GM12878 (cell line): Measurements from ENCODE around the gene PLA2G4C. TPM values are rescaled to one million over a fixed set of nuclear protein-coding genes. Genes with fewer than 3 reads are reported as not detected.

ENCODE experiments used
- ATAC-seq: fragments of 200-7000 bp; cut with Tn5 transposase; 3 replicates; pipeline ENCODE4 v1.9.1; 2020; ENCODE audit warnings: mild to moderate bottlenecking, moderate library complexity
- BruUV-seq: library from RNA; stranded (reverse); fragments of 400-500 nt; replicated peaks from 2 replicates; lab custom pipeline; 2021; lab: Mats Ljungman, UMichigan
- CTCF ChIA-PET: fragments of 300-600 bp; sonication (Branson Sonifier 250); formaldehyde crosslinking; extraction: SDS; loops from one replicate; lab custom pipeline; 2021; ENCODE audit warnings: inconsistent platforms; lab: Yijun Ruan, JAX
- POLR2A ChIA-PET: fragments of 350-600 bp; formaldehyde crosslinking; extraction: SDS; loops from one replicate; lab custom pipeline; 2021; ENCODE audit warnings: inconsistent platforms; lab: Charles Lee
- RAD21 ChIA-PET: fragments of 300-600 bp; sonication (Branson Sonifier 250); formaldehyde crosslinking; loops from one replicate; lab custom pipeline; 2023; ENCODE audit warnings: antibody characterized with exemption; ENCODE audit not compliant: unreplicated experiment; lab: Charles Lee
- SMC1A ChIA-PET: fragments of 300-600 bp; sonication (Branson Sonifier 250); formaldehyde crosslinking; loops from one replicate; lab custom pipeline; 2023; ENCODE audit not compliant: unreplicated experiment, uncharacterized antibody; lab: Charles Lee
- DNase-seq: peaks from one replicate; pipeline ENCODE4 v3.0.0-alpha.2; 2011; ENCODE audit warnings: low read depth, low spot score
- FAIRE-seq: peaks from 3 replicates; lab custom pipeline; 2011; peaks lifted over from hg19 to GRCh38; lab: Jason Lieb, UNC
- H2AFZ ChIP-seq: 2 replicates; pipeline ENCODE4 v1.6.0; 2011; ENCODE audit warnings: low read depth, low read length, control low read depth; ENCODE audit not compliant: control insufficient read depth
- H3K27ac ChIP-seq: 2 replicates; pipeline ENCODE4 v1.5.1; 2011; ENCODE audit warnings: control low read depth; ENCODE audit not compliant: control insufficient read depth, insufficient read depth
- H3K27me3 ChIP-seq, 2 experiments: replicated peaks in 1 of 2; 2 replicates each; pipeline versions ENCODE4 v1.6.0 to v1.6.1; 2011; ENCODE audit warnings: low read length in 1 of 2; ENCODE audit not compliant: control insufficient read depth in 2 of 2, insufficient read depth in 2 of 2
- H3K36me3 ChIP-seq, 2 experiments: 2 replicates each; pipeline ENCODE4 v1.5.1; 2011; ENCODE audit warnings: low read length in 1 of 2; ENCODE audit not compliant: control insufficient read depth in 2 of 2, insufficient read depth in 2 of 2
- H3K4me1 ChIP-seq: 2 replicates; pipeline ENCODE4 v1.6.1; 2011; ENCODE audit warnings: mild to moderate bottlenecking, low read length, moderate library complexity, mixed read lengths; ENCODE audit not compliant: control insufficient read depth, insufficient read depth
- H3K4me2 ChIP-seq: 2 replicates; pipeline ENCODE4 v1.6.0; 2011; ENCODE audit warnings: control low read depth; ENCODE audit not compliant: control insufficient read depth, insufficient read depth
- H3K4me3 ChIP-seq: fragments of 200-600 bp; sonication (generic); 2 replicates; pipeline ENCODE4 v1.5.1; 2016
- H3K79me2 ChIP-seq: 2 replicates; pipeline ENCODE4 v1.6.0; 2011; ENCODE audit warnings: low read length; ENCODE audit not compliant: control insufficient read depth, insufficient read depth
- H3K9ac ChIP-seq: 2 replicates; pipeline ENCODE4 v1.8.0; 2011; ENCODE audit warnings: low read length, control low read depth, mixed read lengths; ENCODE audit not compliant: control insufficient read depth, insufficient read depth
- H3K9me3 ChIP-seq: replicated peaks from 3 replicates; pipeline ENCODE4 v1.5.1; 2011; ENCODE audit warnings: mild to moderate bottlenecking, low read length; ENCODE audit not compliant: control insufficient read depth, insufficient read depth
- H4K20me1 ChIP-seq: 2 replicates; pipeline ENCODE4 v1.6.0; 2011; ENCODE audit not compliant: control insufficient read depth, insufficient read depth
- ASH2L ChIP-seq: fragments of 300-600, 200-600 bp; sonication (generic); IDR thresholded peaks from 2 replicates; pipeline ENCODE4 v1.6.1; 2017; ENCODE audit warnings: low read depth, mild to moderate bottlenecking, borderline replicate concordance
- JUND ChIP-seq: IDR thresholded peaks from 2 replicates; pipeline ENCODE4 v1.6.1; 2012; ENCODE audit warnings: low read depth, mild to moderate bottlenecking, low read length, improper control_type of control experiment, moderate library complexity
- POLR2A ChIP-seq: IDR thresholded peaks from 2 replicates; pipeline ENCODE4 v1.6.1; 2011; ENCODE audit warnings: low read depth, mild to moderate bottlenecking, low read length
- PRDM15 ChIP-seq: fragments of 450-650 bp; formaldehyde crosslinking; IDR thresholded peaks from 2 replicates; pipeline ENCODE4 v1.4.0; 2020; ENCODE audit warnings: mild to moderate bottlenecking, moderate library complexity
- RELB ChIP-seq: fragments of 450-650 bp; IDR thresholded peaks from 2 replicates; pipeline ENCODE4 v1.6.1; 2017; ENCODE audit warnings: low read depth, mild to moderate bottlenecking, moderate library complexity
- ZNF687 ChIP-seq: fragments of 450-650 bp; IDR thresholded peaks from 2 replicates; pipeline ENCODE4 v1.6.1; 2017; ENCODE audit warnings: mild to moderate bottlenecking, moderate library complexity
- WGBS: methylation state at CpG from one replicate; pipeline ENCODE4 v1.1.6; 2016; ENCODE audit warnings: low lambda C conversion rate; ENCODE audit not compliant: insufficient replicate concordance, insufficient coverage; ENCODE audit errors: missing lambda C conversion rate; 5-methylcytosine and 5-hydroxymethylcytosine counted together
- in situ Hi-C: fragments of 300-500 bp; cut with MboI; formaldehyde crosslinking; loops from 9 replicates; pipeline ENCODE4 v1.14.3; 2018; ENCODE audit warnings: mixed read lengths
- intact Hi-C: fragments of 100-400 bp; cut with micrococcal nuclease; formaldehyde crosslinking; loops from one replicate; pipeline ENCODE4 v1.14.2; 2022; ENCODE audit not compliant: unreplicated experiment
- polyA plus RNA-seq, 11 experiments: library from polyadenylated mRNA; depleted of rRNA in 4 of 11; unstranded in 6 of 11; stranded (reverse) in 5 of 11; fragments of >200 nt; fragmentation: Nextera tagmentation in 4 of 11; fragmentation: Illumina TruSeq in 1 of 11; extraction: Ambion mirVana in 4 of 11; extraction: Trizol in 1 of 11; gene quantifications; 1 replicate in 1 of 11; 2 replicates in 10 of 11; pipeline versions ENCODE4 v1.2.1 to v1.2.3, GENCODE V29; 2011 to 2016; ENCODE audit warnings: inconsistent platforms in 2 of 11, missing spikeins in 2 of 11, low read depth in 1 of 11
- total RNA-seq, 4 experiments: library from RNA; depleted of rRNA in 3 of 4; stranded (reverse); fragments of >200 nt in 3 of 4; fragmentation: Illumina TruSeq in 1 of 4; extraction: Trizol in 1 of 4; gene quantifications; 2 replicates each; pipeline versions ENCODE4 v1.2.1 to v1.2.3, GENCODE V29; 2013 to 2021
- TF ChIP-seq, protein P1 (sequence below): IDR thresholded peaks from 2 replicates; pipeline ENCODE4 v1.6.1; 2011; ENCODE audit warnings: mild to moderate bottlenecking, low read depth, low read length, moderate library complexity; ENCODE audit not compliant: insufficient replicate concordance
- TF ChIP-seq, protein P2 (sequence below): fragments of 450-650 bp; IDR thresholded peaks from 2 replicates; pipeline ENCODE4 v1.6.1; 2016; ENCODE audit warnings: mild to moderate bottlenecking

Gene PLA2G4C
- total and polyA plus RNA-seq, 10 of the 15 experiments (the other 5 are each of a cell fraction or from before 2014, with no cell fraction given): 0.53 to 3.6 (median 1.1) TPM

GRCh38 chr19:48135411-48135810 lies 24.8 kb upstream of the PLA2G4C start:
- Histone ChIP-seq H3K9me3 (no peaks in the 10 kb centered on the region), H3K4me1 (no peaks in the 10 kb centered on the region), H3K27me3 (no peaks in the 10 kb centered on the region), H3K4me3 (no peak overlapping the region), H3K4me2 (no peak overlapping the region), H3K9ac (no peak overlapping the region), H3K27ac (no peak overlapping the region), H2AFZ (no peak overlapping the region), H3K79me2 (no peaks in the 10 kb centered on the region), H4K20me1 (no peaks in the 10 kb centered on the region), H3K36me3 (peaks cover 7 to 24% of the 10 kb centered on the region in 2 experiments; a peak in 3 of 4 replicates)
- intact Hi-C loops: no loop called here
- no peak for FAIRE-seq
- ChIA-PET CTCF (no interaction called here), SMC1A (no interaction called here), POLR2A (no interaction called here), RAD21 (no interaction called here)
- in situ Hi-C loops: no loop called here
- DNase-seq: no peak
- WGBS: 94% methylated on average over 8 of the region's 8 CpGs
- BruUV-seq: no TSS peak
- ATAC-seq: no peak
- TF ChIP-seq RELB (no peak), PRDM15 (CRISPR knock-in tag) (no peak), JUND (no peak), ZNF687 (no peak), ASH2L (no peak), POLR2A (0 out of 2 replicates have a peak, but pooled peaks have one; percentile 22)
- TF ChIP-seq, protein P1, sequence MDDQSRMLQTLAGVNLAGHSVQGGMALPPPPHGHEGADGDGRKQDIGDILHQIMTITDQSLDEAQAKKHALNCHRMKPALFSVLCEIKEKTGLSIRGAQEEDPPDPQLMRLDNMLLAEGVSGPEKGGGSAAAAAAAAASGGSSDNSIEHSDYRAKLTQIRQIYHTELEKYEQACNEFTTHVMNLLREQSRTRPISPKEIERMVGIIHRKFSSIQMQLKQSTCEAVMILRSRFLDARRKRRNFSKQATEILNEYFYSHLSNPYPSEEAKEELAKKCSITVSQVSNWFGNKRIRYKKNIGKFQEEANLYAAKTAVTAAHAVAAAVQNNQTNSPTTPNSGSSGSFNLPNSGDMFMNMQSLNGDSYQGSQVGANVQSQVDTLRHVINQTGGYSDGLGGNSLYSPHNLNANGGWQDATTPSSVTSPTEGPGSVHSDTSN: peak; percentile 51
- TF ChIP-seq, protein P2, sequence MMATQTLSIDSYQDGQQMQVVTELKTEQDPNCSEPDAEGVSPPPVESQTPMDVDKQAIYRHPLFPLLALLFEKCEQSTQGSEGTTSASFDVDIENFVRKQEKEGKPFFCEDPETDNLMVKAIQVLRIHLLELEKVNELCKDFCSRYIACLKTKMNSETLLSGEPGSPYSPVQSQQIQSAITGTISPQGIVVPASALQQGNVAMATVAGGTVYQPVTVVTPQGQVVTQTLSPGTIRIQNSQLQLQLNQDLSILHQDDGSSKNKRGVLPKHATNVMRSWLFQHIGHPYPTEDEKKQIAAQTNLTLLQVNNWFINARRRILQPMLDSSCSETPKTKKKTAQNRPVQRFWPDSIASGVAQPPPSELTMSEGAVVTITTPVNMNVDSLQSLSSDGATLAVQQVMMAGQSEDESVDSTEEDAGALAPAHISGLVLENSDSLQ: peak; percentile 83
